ENCODE data around the gene UHRF1.

DNA sequence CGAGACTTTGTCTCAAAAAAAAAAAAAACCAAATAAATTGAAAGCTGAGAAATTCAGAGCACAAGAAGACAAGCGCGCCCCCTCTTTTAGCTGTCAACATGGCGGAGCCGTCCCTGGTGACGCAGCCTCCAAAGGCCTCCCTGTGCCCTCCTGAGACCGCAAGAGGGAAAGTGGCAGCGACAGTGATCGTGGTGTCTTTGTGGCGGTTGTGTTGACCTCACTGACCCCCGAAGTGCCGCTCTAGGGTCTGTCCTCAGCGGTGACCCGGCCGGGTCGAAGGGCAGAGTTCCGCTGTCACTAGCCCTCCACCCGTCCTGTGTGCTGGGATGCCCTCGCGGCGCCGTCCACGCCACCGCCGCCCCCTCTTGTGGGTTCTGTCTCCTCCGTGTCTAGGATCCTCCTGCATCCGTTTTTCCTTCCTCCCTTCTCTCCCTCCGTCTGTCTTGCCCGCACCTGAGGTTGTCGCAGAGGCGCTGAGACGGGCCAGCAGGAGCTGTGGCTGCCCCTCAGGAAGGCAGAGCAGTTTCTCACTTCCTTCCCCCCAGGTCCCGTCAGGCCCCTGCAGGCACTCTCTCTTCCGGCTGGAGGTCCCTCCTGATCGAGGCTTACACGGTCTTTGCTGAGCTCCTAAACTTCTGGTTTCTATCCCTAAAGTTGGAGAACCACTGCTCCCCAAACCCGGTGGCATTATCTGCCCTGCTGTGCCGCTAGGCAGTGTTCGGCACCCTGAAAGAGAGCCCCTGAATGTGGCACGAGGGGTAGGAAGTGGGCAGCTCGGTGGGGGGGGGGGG is 7.2 kb downstream of the UHRF1 start:
- TF ChIP-seq YY1 (IDR thresholded peaks at IDR 0.05; ENCODE audit: insufficient read depth, insufficient read length): no peak
- no peak for TF ChIP-seq SUZ12 (IDR thresholded peaks at IDR 0.05; ENCODE audit: extremely low read depth, insufficient read depth, insufficient read length)
